Stimulated activated CD8-positive, alpha-beta memory T cell treated with anti-CD3 and anti-CD28 coated beads, Interleukin-7, amount 100 ng/mL, for 48 hours (primary cell): ENCODE measurements around the gene UGT1A4.

Experiments
- DNase-seq, 2 donors: peaks; one replicate each; pipeline ENCODE4 v3.0.0-alpha.2; 2020; ENCODE audit warnings: low read depth in 1 of 2; ENCODE audit errors: extremely low read depth in 1 of 2

UGT1A4 gene

DNA sequence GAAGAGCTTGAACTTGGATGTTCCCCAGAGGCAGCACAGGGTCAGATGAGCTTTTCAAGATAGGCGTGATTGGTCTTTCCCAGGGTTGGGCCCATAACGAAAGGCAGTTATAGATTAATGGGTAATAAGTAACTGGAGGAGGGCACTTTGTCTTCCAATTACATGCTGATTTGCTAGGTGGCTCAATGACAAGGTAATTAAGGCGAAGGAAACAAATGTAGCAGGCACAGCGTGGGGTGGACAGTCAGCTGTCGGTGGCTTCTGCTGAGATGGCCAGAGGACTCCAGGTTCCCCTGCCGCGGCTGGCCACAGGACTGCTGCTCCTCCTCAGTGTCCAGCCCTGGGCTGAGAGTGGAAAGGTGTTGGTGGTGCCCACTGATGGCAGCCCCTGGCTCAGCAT lies at the start of gene UGT1A4:
Gene UGT1A4 (plus strand): TSS at position 185 of the 400 bp plus-strand sequence. CDS start 85 bp downstream, at position 270.
- DNase-seq: no peak

DNA sequence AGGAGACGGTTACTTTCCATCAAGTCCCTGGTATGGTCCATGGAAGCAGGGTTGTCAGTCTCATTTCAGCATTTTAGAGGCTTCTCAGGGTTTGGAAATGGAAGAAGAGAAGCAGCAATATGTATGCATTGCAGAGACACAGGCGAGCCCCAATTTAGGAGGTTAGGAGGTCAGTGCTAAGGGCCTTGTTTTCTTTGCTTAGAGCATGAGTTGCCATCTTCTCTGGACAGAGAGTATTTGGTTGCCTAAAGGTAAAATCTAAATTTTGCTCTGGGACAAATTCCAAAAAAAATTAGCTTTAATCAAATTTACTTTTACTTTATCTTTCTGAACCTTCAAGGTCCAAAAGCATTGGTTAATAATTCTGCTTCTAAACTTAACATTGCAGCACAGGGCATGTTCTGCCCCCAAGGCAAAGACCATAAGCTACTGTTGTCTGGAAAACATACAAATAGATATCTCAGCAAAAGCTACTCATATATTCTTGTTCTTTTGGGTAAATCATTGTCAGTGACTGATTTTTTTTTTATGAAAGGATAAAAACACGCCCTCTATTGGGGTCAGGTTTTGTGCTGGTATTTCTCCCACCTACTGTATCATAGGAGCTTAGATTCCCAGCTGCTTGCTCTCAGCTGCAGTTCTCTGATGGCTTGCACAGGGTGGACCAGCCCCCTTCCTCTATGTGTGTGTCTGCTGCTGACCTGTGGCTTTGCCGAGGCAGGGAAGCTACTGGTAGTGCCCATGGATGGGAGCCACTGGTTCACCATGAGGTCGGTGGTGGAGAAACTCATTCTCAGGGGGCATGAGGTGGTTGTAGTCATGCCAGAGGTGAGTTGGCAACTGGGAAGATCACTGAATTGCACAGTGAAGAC lies 47.0 kb upstream of the UGT1A4 start, which contains the start of gene UGT1A9:
Gene UGT1A9 (plus strand): TSS at position 609 of the 872 bp plus-strand sequence. CDS start 37 bp downstream, at position 646.
- no peak for DNase-seq

DNA sequence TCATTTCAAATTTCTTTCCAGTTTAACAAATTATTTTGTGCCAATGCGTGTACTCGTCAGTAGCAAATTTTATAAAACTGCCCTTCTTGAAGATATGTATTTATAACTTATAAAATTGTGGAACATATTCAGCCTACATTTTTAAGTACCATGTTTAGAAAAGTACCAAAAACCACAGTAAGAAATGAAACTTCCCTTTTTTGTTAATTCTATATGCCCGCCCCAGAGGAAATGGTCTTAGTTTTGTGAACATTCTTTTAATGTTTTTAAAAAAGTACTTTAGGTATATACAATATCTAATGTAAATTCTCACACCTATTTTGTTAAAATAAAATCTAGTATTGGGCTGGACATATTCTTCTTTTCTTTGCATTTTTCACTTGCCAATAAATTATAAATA lies 45.6 kb upstream of the UGT1A4 start:
- no peak for DNase-seq

DNA sequence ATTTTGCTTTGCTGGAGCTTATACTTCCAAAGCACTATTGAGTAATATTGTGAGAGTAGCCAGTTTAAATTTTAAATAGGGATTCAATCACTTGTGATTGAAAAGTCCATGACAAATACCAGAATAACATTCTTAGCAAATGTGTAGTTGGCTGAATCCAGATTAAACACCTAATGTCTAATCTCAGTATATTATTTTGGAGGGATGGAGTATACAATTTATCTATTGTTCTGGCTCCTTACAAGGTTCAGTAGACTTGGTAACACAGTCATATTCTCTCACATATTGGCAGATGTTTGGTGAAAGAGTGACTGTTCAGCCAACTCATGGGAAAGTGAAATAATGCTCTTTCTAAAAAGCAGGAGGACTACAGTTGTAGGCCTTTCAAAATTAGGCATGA lies 44.6 kb upstream of the UGT1A4 start:
- DNase-seq: no peak

DNA sequence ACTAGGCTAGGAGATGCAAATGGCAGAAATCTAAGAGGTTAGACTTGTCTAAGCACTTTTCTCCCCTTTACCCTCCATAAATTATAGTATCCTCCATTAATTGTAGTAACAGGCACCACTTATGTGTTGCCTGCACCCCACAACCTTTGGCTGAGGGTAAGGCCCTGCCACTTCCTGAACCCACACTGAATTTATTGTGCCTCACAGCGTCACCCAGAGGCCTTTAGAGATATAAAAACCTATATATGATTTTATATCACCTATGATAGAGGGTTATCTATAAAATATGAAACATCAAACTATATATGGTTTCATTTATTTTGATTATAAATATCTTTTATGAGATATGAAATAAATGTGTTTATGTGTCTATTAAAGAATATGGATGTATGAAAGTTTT lies 44.2 kb upstream of the UGT1A4 start:
- no peak for DNase-seq

- DNase-seq: no peak
Observed at GRCh38 chr2:233674995-233675394, 43.5 kb upstream of the UGT1A4 start.

DNA sequence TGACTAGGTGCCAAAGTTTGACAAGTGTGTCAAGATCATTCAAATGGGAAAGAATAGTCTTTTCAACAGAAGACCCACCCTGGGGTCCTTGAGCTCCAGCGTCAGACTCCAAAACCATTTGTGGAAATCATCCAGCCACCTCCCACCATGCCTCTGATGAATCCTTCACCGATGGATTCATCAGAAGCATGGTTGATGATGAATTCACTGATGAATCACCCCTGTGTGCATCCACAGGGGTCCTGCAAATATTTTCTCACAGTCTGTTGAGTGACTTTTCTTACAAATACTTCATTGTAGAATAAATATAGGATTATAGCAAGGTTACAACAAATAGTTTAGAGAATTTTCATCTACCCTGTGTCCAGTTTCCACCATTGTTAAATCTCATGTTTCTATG lies 42.5 kb upstream of the UGT1A4 start:
- DNase-seq: no peak

GRCh38 chr2:233679196-233679595 lies 39.3 kb upstream of the UGT1A4 start:
- DNase-seq: no peak

DNA sequence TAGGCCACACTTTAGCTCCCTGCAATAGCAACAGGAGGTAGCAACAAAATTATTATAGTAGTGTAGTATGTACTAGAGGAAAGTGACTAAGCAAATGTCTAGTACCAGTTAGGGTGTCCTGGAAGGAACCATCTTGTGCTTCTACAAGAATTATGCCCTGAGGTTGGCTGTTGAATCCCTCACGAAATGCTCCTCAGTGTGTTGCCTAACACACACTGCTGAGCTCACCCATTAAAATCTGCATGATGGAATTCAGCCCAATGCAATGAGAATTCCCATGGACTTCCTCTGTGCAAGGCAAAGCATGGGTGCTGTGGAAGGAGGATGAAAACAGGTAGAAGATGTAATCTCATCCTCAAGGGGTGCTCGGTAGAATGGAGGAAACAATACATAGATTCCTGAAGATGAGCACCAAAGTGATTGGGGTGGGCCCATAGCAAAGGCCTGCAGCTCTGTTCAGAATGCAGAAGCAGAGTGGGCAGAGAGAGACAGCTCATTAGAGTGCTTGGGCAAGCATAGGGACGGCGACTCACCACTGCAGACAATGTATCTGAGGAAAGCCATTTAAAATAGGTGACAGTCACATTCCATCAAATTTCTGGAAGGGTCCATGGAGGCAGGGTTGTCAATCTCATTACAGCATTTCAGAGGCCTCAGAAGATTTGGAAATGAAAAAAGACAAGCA lies 38.0 kb upstream of the UGT1A4 start:
- DNase-seq: no peak

DNA sequence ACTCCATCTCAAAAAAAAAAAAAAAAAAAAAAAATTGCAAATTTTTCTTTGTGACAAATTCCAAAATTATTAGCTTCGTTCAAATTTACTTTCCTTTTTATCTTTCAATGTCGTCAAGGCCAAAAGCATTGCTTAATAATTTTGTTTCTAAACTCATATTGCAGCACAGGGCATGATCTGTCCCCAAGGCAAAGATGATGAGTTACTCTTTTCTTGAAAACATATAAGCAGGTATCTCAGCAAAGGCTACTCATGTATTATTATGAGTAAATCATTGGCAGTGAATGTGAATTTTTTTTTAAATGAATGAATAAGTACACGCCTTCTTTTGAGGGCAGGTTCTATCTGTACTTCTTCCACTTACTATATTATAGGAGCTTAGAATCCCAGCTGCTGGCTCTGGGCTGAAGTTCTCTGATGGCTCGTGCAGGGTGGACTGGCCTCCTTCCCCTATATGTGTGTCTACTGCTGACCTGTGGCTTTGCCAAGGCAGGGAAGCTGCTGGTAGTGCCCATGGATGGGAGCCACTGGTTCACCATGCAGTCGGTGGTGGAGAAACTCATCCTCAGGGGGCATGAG lies 36.9 kb upstream of the UGT1A4 start, which contains the start of gene UGT1A7:
Gene UGT1A7 (plus strand): TSS at position 381 of the 579 bp plus-strand sequence. CDS start 37 bp downstream, at position 418.
- no peak for DNase-seq

GRCh38 chr2:233684640-233685039 lies 33.9 kb upstream of the UGT1A4 start:
- DNase-seq: no peak

GRCh38 chr2:233686928-233687327 lies 31.6 kb upstream of the UGT1A4 start:
- no peak for DNase-seq

DNA sequence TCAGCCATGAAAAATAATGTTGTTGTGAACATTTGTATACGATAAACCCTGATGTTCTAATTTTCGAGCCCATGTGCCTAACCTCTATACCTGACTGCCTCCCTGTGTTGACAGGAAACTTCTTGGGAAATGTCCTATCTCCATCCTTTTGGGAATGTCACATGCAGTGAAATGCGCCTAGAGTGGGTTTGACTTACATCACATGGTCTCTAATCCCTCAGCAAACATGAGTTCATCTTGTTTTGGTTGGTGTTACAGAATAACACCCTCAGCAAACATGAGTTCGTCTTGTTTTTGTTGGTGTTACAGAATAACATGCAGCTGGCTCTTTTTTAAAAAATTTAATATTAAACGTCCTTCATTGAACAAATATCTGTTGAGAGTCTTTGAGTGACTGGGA lies 30.2 kb upstream of the UGT1A4 start:
- DNase-seq: no peak

DNA sequence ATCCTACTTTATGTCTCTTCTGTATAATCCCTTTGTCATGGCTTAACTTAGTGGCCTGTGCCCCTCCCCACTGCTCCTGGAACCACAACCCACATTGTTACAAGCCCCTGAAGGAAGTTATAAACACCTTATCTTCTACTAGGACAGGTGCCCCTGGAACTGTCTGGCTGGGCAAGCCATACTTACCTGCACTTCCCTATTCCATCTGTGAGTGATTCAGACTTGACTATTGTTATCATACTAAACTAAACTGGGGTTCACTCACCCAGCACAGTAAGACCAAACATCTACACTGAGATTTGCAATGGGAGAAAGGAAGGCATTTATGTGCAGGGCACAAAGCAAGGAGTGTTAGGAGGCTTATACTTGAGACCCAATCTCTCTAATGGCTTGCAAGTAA lies 29.5 kb upstream of the UGT1A4 start:
- no peak for DNase-seq

DNA sequence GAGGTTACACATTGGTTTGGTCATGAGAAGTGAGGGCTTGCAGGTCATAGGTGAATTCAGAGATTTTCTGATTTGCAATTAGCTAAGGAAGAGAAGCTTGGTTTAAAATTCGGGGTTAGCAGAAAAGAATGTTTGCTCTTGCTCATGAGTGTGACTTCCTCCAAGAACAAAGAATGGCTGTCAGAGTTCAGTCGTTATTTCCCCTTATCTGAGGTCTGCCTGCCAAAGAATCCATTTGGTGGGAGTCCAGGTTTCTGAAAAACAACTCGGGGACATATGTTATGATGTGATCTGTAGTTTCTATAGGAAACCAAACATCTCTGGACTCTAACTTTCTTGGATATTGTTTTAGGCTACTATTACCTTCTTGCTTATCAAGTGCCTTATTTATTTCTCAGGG lies 29.0 kb upstream of the UGT1A4 start:
- no peak for DNase-seq

DNA sequence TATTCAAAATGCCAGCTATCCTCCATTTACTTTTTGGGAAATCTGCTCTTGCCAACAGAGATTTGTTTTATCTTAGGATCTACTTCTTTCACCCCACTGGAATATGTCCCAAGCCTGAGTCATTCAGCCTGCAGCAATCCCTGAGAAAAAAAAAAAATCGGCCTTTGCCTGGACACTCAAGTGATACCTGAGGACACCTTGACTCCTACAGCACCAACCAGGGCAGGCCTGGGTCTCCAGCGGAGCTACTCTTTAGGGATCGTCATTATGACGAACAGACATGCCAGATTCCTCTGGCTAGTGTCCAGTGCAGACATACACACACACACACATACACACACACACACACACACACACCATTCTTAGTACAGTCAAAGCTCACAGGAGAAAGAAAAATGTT lies 28.1 kb upstream of the UGT1A4 start:
- DNase-seq: no peak

GRCh38 chr2:233691443-233692433 lies 26.8 kb upstream of the UGT1A4 start:
- no peak for DNase-seq

DNA sequence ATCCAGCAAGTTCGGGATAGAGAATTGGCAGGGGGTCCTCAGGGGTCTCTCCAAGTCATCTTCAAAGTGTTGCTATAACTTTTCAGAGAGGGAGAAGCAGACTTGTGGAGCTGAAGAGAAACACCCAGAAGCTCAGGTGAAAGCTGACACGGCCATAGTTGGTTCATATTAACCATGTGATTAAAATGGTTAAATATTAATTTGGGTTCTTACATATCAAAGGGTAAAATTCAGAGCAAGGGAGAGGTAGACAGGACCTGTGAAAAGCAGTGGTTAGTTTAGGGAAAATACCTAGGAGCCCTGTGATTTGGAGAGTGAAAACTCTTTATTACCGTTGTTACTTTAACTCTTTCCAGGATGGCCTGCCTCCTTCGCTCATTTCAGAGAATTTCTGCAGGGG lies 25.9 kb upstream of the UGT1A4 start, which contains the start of gene UGT1A6:
Gene UGT1A6 (plus strand): TSS at position 243 of the 400 bp plus-strand sequence. CDS start 115 bp downstream, at position 358.
- no peak for DNase-seq

- no peak for DNase-seq
Observed at GRCh38 chr2:233693963-233694362, 24.6 kb upstream of the UGT1A4 start.

- no peak for DNase-seq
Observed at GRCh38 chr2:233698740-233699139, 19.8 kb upstream of the UGT1A4 start.
